Ascending aorta (tissue), 2 donors: ENCODE results near the gene SDK1. TPM values are rescaled to one million over a fixed set of nuclear protein-coding genes. Genes with fewer than 3 reads are reported as not detected.

Experiments used
- DNase-seq, 2 donors: peaks; one replicate each; pipeline ENCODE4 v3.0.0-alpha.2; 2019; ENCODE audit warnings: low spot score in 2 of 2
- H3K27ac ChIP-seq, 2 donors: fragments of 200-600 bp; sonication (generic); one replicate each; pipeline ENCODE4 v1.5.1; 2016 to 2017; ENCODE audit warnings: mild to moderate bottlenecking in 1 of 2
- H3K27me3 ChIP-seq: fragments of 200-600 bp; sonication (generic); one replicate; pipeline ENCODE4 v1.5.1; 2017
- H3K36me3 ChIP-seq, 2 donors: fragments of 200-600 bp; sonication (generic); one replicate each; pipeline ENCODE4 v1.5.1; 2016
- H3K4me1 ChIP-seq, 2 donors: fragments of 200-600 bp; sonication (generic); one replicate each; pipeline ENCODE4 v1.5.1; 2016 to 2017; ENCODE audit warnings: mild to moderate bottlenecking in 1 of 2
- H3K4me3 ChIP-seq, 2 donors: fragments of 200-600 bp; sonication (generic); one replicate each; pipeline ENCODE4 v1.5.1; 2016 to 2017; ENCODE audit warnings: mild to moderate bottlenecking in 1 of 2
- H3K9me3 ChIP-seq, 2 donors: fragments of 200-600 bp; sonication (generic); one replicate each; pipeline ENCODE4 v1.5.1; 2016
- CTCF ChIP-seq, 3 experiments: fragments of 200-600 bp in 2 of 3; fragments of 450-650 bp in 1 of 3; sonication (generic) in 2 of 3; IDR thresholded peaks; one replicate each; pipeline ENCODE4 v1.5.1; 2016 to 2019; ENCODE audit warnings: antibody characterized with exemption in 3 of 3, mild to moderate bottlenecking in 1 of 3, moderate library complexity in 1 of 3
- intact Hi-C: fragments of 100-400 bp; cut with DNase I; formaldehyde crosslinking; loops from one replicate; pipeline ENCODE4 v1.15.1; 2023
- total RNA-seq: library from RNA; depleted of rRNA; stranded (reverse); fragments of >200 nt; gene quantifications from one replicate; pipeline ENCODE4 v1.1.0, GENCODE V29; 2016

The SDK1 gene
- total RNA-seq, 1 donor from 2014 or later = 13.3 TPM

DNA sequence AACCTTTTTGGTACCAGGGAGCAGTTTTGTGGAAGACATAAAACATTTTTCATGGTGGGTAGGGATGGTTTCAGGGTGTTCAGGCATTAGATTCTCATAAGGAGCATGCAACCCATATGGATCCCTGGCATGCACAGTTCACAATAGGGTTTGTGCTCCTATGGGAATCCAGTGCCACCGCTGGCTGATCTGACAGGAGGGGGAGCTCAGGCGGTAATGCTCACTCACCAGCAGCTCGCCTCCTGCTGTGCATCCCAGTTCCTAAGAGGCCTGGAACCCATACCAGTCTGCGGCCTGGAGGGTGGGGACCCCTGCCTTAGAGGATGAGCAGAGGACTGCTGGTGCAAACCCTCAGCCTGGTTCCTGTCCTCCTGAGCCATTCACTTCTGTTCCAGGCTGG, 561.7 kb downstream of the SDK1 start:
- no peak for DNase-seq
- H3K9me3 ChIP-seq = no peaks in the 10 kb centered on the region
- H3K27me3 ChIP-seq = no peaks in the 10 kb centered on the region
- intact Hi-C loops = no loop called here
- no peaks in the 10 kb centered on the region for H3K36me3 ChIP-seq
- TF ChIP-seq CTCF (IDR thresholded peaks at IDR 0.05) = no peak
- H3K4me1 ChIP-seq = no peaks in the 10 kb centered on the region
- H3K27ac ChIP-seq = no peak overlapping the region
- no peak overlapping the region for H3K4me3 ChIP-seq

DNA sequence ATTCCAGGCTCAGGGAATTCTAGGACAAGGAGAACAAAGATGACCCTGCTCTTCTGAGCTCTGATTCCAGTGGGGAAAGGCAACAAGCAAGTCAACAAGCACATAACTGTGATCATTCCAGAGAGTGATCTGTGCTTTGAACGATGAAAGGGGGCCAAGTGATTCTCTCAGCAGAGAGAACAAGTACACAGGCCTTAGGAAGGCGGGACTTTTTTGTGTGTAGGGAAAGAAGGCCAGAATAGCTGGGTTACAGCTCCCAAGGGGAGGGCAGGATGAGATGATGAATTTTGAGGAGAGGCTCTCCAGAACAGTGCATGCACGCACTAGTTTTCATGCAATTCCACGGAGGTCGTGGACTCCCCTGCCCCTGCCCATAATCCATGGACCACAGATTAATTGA, 565.2 kb downstream of the SDK1 start:
- no peaks in the 10 kb centered on the region for H3K27me3 ChIP-seq
- no peak overlapping the region for H3K4me3 ChIP-seq
- DNase-seq = no peak
- no peak for TF ChIP-seq CTCF (IDR thresholded peaks at IDR 0.05)
- intact Hi-C loops = no loop called here
- H3K4me1 ChIP-seq = no peaks in the 10 kb centered on the region
- no peak overlapping the region for H3K27ac ChIP-seq
- no peaks in the 10 kb centered on the region for H3K36me3 ChIP-seq
- no peaks in the 10 kb centered on the region for H3K9me3 ChIP-seq

DNA sequence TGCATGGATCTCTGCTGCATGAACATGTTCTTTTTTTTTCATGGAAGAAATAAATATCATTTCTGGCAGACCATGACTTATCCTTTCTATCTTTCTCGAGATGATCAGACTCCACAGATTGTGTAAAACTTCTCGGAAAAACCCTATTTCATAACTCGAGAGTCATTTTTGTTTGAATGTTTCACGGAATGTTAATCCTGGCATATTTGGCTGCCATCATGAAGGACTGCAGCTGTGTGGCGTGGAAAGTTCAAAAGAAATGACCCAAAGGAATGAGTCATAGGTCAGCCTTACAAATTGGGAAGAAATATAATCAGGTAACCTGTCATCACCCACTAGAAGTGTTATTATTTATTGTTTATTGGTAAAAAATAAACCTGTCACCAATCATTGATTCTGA, 566.8 kb downstream of the SDK1 start:
- intact Hi-C loops = no loop called here
- Histone ChIP-seq H3K4me3 (no peak overlapping the region), H3K27ac (no peak overlapping the region), H3K9me3 (no peaks in the 10 kb centered on the region), H3K27me3 (no peaks in the 10 kb centered on the region), H3K36me3 (no peaks in the 10 kb centered on the region), H3K4me1 (no peaks in the 10 kb centered on the region)
- TF ChIP-seq CTCF (IDR thresholded peaks at IDR 0.05) = no peak
- DNase-seq = no peak

DNA sequence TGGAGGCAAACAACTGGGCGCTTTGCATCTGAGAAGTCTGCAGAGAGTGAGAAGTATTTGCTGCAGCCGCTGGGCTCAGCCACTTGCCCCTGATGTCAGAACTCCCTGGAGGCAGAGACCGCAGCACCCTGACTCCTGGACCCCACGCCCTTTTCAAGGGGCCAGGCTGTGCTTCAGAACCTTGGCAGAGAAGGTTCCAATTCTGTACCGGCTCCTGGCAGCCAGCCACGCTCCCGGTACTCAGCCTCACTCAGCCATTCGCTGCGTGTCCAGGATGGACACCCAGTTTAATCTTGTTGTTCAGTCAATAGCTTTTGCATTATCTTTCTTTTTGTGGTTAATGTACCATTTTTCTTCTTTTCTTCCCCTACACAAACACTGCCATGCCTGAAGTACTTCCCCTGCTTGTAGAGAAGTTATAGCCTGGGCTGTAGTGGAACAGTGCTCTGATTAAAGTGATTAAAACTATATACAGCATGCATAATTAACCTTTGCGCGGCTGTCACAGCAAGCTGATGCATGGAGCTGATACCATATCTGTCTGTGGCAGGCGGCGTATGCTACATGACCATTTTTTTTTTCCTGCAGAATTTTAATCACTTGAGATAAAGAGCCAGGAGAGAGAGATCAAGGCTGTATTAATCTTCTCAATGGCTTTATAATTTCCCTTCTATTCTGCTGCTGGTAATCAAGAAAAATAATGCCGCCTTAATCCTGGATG, 578.5 kb downstream of the SDK1 start:
- no peaks in the 10 kb centered on the region for H3K9me3 ChIP-seq
- no peak for DNase-seq
- no peak overlapping the region for H3K27ac ChIP-seq
- TF ChIP-seq CTCF (IDR thresholded peaks at IDR 0.05) = no peak
- no peaks in the 10 kb centered on the region for H3K4me1 ChIP-seq
- no peaks in the 10 kb centered on the region for H3K27me3 ChIP-seq
- intact Hi-C loops = no loop called here
- no peaks in the 10 kb centered on the region for H3K36me3 ChIP-seq
- no peak overlapping the region for H3K4me3 ChIP-seq

DNA sequence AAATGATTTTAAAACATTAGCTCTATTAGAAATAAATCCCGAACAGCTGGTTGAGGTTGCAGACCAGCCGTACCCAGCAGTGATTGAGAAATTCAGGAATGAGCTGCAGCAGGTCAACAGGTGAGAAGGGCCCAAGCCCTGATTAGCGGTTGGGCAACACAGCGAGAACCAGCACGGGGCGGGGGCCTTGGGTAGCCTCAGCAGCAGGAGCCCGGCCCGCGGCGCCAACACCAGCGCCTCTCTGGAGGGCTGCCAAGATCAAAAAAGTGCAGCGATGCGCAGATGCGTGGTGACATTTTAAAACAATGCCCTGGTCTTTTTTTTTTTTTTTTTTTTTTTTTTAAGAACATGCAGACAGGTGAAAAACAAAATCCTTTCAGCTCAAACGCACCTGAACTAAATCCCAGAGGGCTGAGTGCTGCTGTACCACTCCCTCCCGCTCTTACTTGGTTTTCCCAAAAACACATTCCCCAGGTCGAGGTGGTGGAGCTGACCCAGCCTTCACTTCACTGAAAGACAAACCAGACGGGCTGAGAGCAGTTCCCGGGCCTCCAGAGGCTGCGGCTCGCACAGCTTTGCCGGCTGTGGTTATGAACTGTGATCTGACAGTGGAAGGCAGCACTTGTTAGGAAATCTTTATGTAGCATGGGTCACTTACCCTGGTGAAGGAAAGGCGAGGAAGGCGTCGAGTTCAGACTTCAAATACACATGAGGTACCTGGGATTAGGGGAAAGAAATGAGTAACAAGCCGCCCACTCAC, 579.4 kb downstream of the SDK1 start:
- intact Hi-C loops = no loop called here
- H3K4me3 ChIP-seq = no peak overlapping the region
- no peak for DNase-seq
- H3K4me1 ChIP-seq = no peaks in the 10 kb centered on the region
- no peak overlapping the region for H3K27ac ChIP-seq
- no peaks in the 10 kb centered on the region for H3K36me3 ChIP-seq
- H3K27me3 ChIP-seq = no peaks in the 10 kb centered on the region
- no peaks in the 10 kb centered on the region for H3K9me3 ChIP-seq
- TF ChIP-seq CTCF (IDR thresholded peaks at IDR 0.05) = no peak
